Thyroid gland (tissue), 4 donors: Measurements from ENCODE around the gene RAB13. TPM values are rescaled to one million over a fixed set of nuclear protein-coding genes. Genes with fewer than 3 reads are reported as not detected.
A peak's percentile ranks its signal among the peaks of the same experiment; 100 is the strongest.

Source experiments
- DNase-seq, 2 donors: peaks; one replicate each; pipeline ENCODE4 v3.0.0-alpha.2; 2019
- H3K27ac ChIP-seq, 3 donors: fragments of 200-600 bp; sonication (generic); 1 replicate in 2 of 3; 2 replicates in 1 of 3; pipeline ENCODE4 v1.5.1; 2016 to 2019; ENCODE audit warnings: mild to moderate bottlenecking in 1 of 3, moderate library complexity in 1 of 3
- H3K27me3 ChIP-seq: fragments of 200-600 bp; sonication (generic); one replicate; pipeline ENCODE4 v1.5.1; 2019
- H3K36me3 ChIP-seq, 2 donors: fragments of 200-600 bp; sonication (generic); one replicate each; pipeline ENCODE4 v1.5.1; 2016 to 2019
- H3K4me1 ChIP-seq, 2 donors: fragments of 200-600 bp; sonication (generic); one replicate each; pipeline ENCODE4 v1.5.1; 2017 to 2019
- H3K4me3 ChIP-seq, 3 donors: fragments of 200-600 bp; sonication (generic); replicated peaks in 1 of 3; 1 replicate in 2 of 3; 2 replicates in 1 of 3; pipeline ENCODE4 v1.5.1; 2016; ENCODE audit warnings: mild to moderate bottlenecking in 1 of 3
- H3K9me3 ChIP-seq: fragments of 200-600 bp; sonication (generic); one replicate; pipeline ENCODE4 v1.5.1; 2017
- POLR2A ChIP-seq, 2 donors: fragments of 450-650 bp; IDR thresholded peaks; one replicate each; pipeline ENCODE4 v1.6.1; 2017; ENCODE audit warnings: antibody characterized with exemption in 2 of 2, mild to moderate bottlenecking in 2 of 2, moderate library complexity in 1 of 2
- WGBS, 2 donors: methylation state at CpG; one replicate each; pipeline ENCODE4 v1.1.5; 2017; 5-methylcytosine and 5-hydroxymethylcytosine counted together
- intact Hi-C: fragments of 100-400 bp; cut with DNase I; formaldehyde crosslinking; loops from one replicate; pipeline ENCODE4 v1.15.1; 2023
- total RNA-seq, 4 donors: library from RNA; depleted of rRNA; stranded (reverse); fragments of >200 nt; gene quantifications; one replicate each; pipeline ENCODE4 v1.2.3, GENCODE V29; 2016
- TF ChIP-seq, protein P1 (sequence below), 6 experiments: fragments of 200-600 bp in 3 of 6; fragments of 450-650 bp in 3 of 6; sonication (generic) in 3 of 6; IDR thresholded peaks; one replicate each; pipeline ENCODE4 v1.5.1; 2016 to 2019; ENCODE audit warnings: antibody characterized with exemption in 6 of 6, mild to moderate bottlenecking in 2 of 6, inconsistent platforms in 1 of 6, moderate library complexity in 1 of 6

RAB13 gene
- total RNA-seq, 4 donors from 2014 or later, result 30.6 to 48.2 (median 38.1) TPM

DNA sequence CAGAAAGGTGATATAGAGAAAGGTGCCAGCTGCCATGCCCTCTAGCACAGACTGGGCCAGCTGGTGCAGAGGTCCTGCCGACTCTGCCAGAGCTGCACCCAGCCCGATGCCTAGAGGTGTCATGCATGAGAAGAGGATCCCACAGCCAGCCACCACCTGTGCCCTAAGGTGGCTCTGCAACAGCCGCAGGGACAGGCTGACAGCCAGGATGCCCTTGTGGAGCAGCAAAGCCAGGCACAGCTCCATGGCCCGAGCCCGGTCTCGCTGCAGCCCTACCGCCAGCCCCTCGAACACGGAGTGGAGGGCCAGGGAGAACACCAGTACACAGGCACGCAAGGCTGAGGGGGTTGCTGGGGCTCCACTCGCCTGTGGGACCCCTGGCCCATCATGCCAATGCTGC is 25.9 kb downstream of the RAB13 start:
- no peaks in the 10 kb centered on the region for H3K27me3 ChIP-seq
- TF ChIP-seq POLR2A (IDR thresholded peaks at IDR 0.05), result no peak
- TF ChIP-seq, protein P1, sequence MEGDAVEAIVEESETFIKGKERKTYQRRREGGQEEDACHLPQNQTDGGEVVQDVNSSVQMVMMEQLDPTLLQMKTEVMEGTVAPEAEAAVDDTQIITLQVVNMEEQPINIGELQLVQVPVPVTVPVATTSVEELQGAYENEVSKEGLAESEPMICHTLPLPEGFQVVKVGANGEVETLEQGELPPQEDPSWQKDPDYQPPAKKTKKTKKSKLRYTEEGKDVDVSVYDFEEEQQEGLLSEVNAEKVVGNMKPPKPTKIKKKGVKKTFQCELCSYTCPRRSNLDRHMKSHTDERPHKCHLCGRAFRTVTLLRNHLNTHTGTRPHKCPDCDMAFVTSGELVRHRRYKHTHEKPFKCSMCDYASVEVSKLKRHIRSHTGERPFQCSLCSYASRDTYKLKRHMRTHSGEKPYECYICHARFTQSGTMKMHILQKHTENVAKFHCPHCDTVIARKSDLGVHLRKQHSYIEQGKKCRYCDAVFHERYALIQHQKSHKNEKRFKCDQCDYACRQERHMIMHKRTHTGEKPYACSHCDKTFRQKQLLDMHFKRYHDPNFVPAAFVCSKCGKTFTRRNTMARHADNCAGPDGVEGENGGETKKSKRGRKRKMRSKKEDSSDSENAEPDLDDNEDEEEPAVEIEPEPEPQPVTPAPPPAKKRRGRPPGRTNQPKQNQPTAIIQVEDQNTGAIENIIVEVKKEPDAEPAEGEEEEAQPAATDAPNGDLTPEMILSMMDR (IDR thresholded peaks at IDR 0.05), result no peak
- no peak overlapping the region for H3K27ac ChIP-seq
- intact Hi-C loops, result no loop called here
- no peak overlapping the region for H3K4me3 ChIP-seq
- no peaks in the 10 kb centered on the region for H3K9me3 ChIP-seq
- WGBS, 2 donors, result 83 to 97% methylated on average over 1 to 11 of the region's 11 CpGs
- peaks cover 40 to 52% of the 10 kb centered on the region in 2 donors for H3K4me1 ChIP-seq
- peaks cover 0 to 9% of the 10 kb centered on the region in 2 donors for H3K36me3 ChIP-seq
- DNase-seq, result no peak

DNA sequence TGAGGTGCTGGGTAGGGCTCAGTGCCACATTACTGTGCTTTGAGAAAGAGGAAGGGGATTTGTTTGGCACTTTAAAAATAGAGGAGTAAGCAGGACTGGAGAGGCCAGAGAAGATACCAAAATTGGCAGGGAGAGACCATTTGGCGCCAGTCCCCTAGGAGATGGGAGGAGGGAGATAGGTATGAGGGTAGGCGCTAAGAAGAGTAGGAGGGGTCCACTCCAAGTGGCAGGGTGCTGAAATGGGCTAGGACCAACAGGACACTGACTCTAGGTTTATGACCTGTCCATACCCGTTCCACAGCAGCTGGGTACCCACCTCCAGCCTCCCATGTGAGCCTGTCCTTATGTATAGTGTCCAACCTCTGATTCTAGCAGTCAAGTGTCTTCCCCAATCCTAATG is 26.7 kb downstream of the RAB13 start:
- no peak overlapping the region for H3K4me3 ChIP-seq
- intact Hi-C loops, result no loop called here
- H3K36me3 ChIP-seq, result peaks cover 0 to 9% of the 10 kb centered on the region in 2 donors
- 69 to 76% methylated on average over 3 of the region's 3 CpGs for WGBS, 2 donors
- TF ChIP-seq POLR2A (IDR thresholded peaks at IDR 0.05), result no peak
- TF ChIP-seq, protein P1 (IDR thresholded peaks at IDR 0.05), result no peak
- peaks cover 40 to 45% of the 10 kb centered on the region in 2 donors for H3K4me1 ChIP-seq
- DNase-seq, result no peak
- no peaks in the 10 kb centered on the region for H3K27me3 ChIP-seq
- no peaks in the 10 kb centered on the region for H3K9me3 ChIP-seq
- peak overlapping the region in 2 of 3 donors; percentile 64 to 78 for H3K27ac ChIP-seq

DNA sequence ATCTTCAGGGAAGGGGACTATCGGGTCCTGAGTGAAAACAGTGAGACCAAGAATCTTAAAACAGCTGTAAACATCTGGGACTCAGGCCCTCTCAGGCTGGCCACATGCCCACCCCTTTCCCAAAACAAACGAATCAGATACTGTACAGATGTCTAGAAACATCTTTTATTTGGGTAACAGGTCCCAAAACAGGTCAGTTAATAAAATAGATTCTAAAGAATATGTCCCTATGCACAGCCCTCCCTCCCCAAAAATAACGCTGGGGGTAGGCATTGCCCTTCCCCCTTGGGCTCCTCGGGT is 27.2 kb downstream of the RAB13 start:
- TF ChIP-seq, protein P1 (IDR thresholded peaks at IDR 0.05), result no peak
- TF ChIP-seq POLR2A (IDR thresholded peaks at IDR 0.05), result no peak
- Histone ChIP-seq H3K4me3 (no peak overlapping the region), H3K4me1 (peaks cover 36 to 40% of the 10 kb centered on the region in 2 donors), H3K36me3 (peaks cover 0 to 9% of the 10 kb centered on the region in 2 donors), H3K27ac (peak overlapping the region; percentile 47 to 78 (median 64)), H3K27me3 (no peaks in the 10 kb centered on the region), H3K9me3 (no peaks in the 10 kb centered on the region)
- DNase-seq, result peak in 1 of 2 donors; percentile 27
- WGBS, 2 donors, result 20 to 22% methylated on average over 4 of the region's 4 CpGs
- intact Hi-C loops, result no loop called here

DNA sequence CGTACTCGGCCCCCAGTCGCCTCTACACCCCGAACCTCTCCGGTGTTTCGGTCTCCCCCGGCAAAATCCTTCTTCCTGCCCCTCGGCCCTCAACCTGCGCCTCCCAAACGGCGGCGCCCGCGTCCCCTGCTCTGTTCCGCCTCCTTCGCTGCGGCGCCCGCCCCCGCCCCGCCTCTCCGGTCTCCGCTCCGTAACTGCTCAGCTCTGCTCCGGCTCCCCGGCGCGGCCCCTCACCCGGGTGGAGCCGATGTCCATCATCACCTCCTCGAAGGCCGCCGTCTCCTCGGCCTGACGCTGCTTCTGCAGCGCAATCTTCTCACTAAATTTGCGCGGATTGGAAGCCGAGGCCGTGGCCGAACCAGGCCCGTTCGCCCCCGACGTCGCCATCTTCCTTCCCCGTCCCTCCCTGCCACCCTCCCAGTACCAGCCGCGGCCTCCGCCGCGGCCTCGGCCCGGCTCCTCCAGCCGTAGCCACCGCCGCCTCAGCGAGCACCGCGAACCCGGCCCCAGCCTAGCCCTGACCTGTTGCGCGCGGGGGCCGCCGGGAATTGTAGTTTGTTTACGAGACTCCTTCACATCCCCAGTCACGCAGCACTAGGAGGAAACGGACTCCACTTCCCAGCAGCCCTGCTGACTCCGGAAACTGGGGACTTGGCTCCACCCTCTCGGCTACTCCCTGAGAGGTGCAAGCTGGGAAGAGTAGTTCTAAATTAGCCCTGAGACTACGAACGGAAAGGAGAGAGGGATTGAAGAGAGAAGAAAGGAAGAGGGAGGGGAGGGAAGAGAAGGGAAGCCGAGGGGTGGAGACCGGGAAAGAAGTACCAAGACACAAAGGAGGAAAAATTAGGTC is 27.8 kb downstream of the RAB13 start, which contains the start of gene CRTC2:
TSS of gene CRTC2 (minus strand) at position 502 of the 850 bp plus-strand sequence. CDS start at position 387, 115 bp downstream.
- intact Hi-C loops, result no loop called here
- no peaks in the 10 kb centered on the region for H3K27me3 ChIP-seq
- TF ChIP-seq, protein P1 (IDR thresholded peaks at IDR 0.05), result no peak
- TF ChIP-seq POLR2A (IDR thresholded peaks at IDR 0.05), result peak; percentile 5 to 76
- peak; percentile 100 for DNase-seq
- H3K4me3 ChIP-seq, result peak within 1 kb of the TSS; percentile 65 to 89 (median 83)
- peak within 1 kb of the TSS; percentile 78 to 88 (median 84) for H3K27ac ChIP-seq
- 0% methylated on average over 50 to 56 of the region's 75 CpGs for WGBS, 2 donors
- H3K9me3 ChIP-seq, result no peaks in the 10 kb centered on the region
- H3K36me3 ChIP-seq, result peaks cover 3 to 9% of the 10 kb centered on the region in 2 donors
- H3K4me1 ChIP-seq, result peaks cover 34 to 39% of the 10 kb centered on the region in 2 donors

DNA sequence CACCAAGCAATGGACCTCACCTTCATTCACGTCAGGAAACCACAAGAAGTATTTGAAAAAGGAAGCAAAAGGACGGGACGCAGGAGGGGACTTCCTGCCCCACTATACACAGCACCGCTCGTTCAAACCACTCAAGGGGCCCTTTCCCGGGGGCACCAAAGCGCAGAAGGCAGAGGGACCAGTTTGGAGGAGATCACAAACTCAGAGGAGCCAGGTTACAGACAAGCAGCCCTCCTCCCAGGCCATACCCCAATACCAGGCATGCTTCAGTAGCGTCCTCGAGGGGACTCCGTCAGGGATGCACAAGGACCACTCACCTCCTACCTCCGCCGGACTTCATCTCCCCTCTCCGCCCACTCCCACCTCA is 28.4 kb downstream of the RAB13 start:
- H3K36me3 ChIP-seq, result peaks cover 5 to 9% of the 10 kb centered on the region in 2 donors
- H3K9me3 ChIP-seq, result no peaks in the 10 kb centered on the region
- intact Hi-C loops, result no loop called here
- DNase-seq, result peak; percentile 5 to 30
- 0 to 1% methylated on average over 13 of the region's 13 CpGs for WGBS, 2 donors
- peak overlapping the region; percentile 65 to 89 (median 83) for H3K4me3 ChIP-seq
- peak overlapping the region; percentile 78 to 88 (median 84) for H3K27ac ChIP-seq
- TF ChIP-seq, protein P1 (IDR thresholded peaks at IDR 0.05), result no peak
- no peak for TF ChIP-seq POLR2A (IDR thresholded peaks at IDR 0.05)
- H3K27me3 ChIP-seq, result no peaks in the 10 kb centered on the region
- H3K4me1 ChIP-seq, result peaks cover 31 to 39% of the 10 kb centered on the region in 2 donors
